Measurements from ENCODE around the gene MORN1. TPM values are rescaled to one million over a fixed set of nuclear protein-coding genes. Genes with fewer than 3 reads are reported as not detected.

The MORN1 gene
- total and polyA plus RNA-seq, 10 donors = 1.9 to 13.5 (median 6.9) TPM

GRCh38 chr1:2375923-2376260 lies 15.5 kb downstream of the MORN1 start:
- Histone ChIP-seq H3K36me3 (peaks cover 0 to 10% (median 0%) of the 10 kb centered on the region in 6 donors), H3K9me3 (no peaks in the 10 kb centered on the region), H3K27me3 (replicated peaks in 1 of 7) (no peaks in the 10 kb centered on the region), H3K27ac (no peak overlapping the region), H3K4me1 (peaks cover 0 to 14% (median under 1%) of the 10 kb centered on the region in 6 donors), H3K4me3 (no peak overlapping the region)
- DNase-seq = peak; percentile 43
- 80 to 92% (median 87%) methylated on average over 5 to 7 of the region's 7 CpGs for WGBS, 5 donors
- intact Hi-C loops (cut with DNase I; ENCODE audit: low total_unique reads) = no loop called here
- TF ChIP-seq POLR2A (IDR thresholded peaks at IDR 0.05) (no peak), CTCF (IDR thresholded peaks at IDR 0.05 in 8 of 11, conservative IDR thresholded peaks at IDR 0.05 in 3 of 11) (no peak), POLR2AphosphoS5 (IDR thresholded peaks at IDR 0.05) (no peak)

- intact Hi-C loops (cut with DNase I; ENCODE audit: low total_unique reads) = no loop called here
- TF ChIP-seq CTCF (IDR thresholded peaks at IDR 0.05 in 8 of 11, conservative IDR thresholded peaks at IDR 0.05 in 3 of 11) (no peak), POLR2AphosphoS5 (IDR thresholded peaks at IDR 0.05) (no peak), POLR2A (IDR thresholded peaks at IDR 0.05) (no peak)
- peaks cover 0 to 10% (median 0%) of the 10 kb centered on the region in 6 donors for H3K36me3 ChIP-seq
- peaks cover 0 to 9% (median 0%) of the 10 kb centered on the region in 6 donors for H3K4me1 ChIP-seq
- H3K27ac ChIP-seq = no peak overlapping the region
- peak; percentile 67 for DNase-seq
- H3K4me3 ChIP-seq = no peak overlapping the region
- H3K27me3 ChIP-seq (replicated peaks in 1 of 7) = no peaks in the 10 kb centered on the region
- 84 to 91% (median 87%) methylated on average over 13 to 23 of the region's 23 CpGs for WGBS, 5 donors
- no peaks in the 10 kb centered on the region for H3K9me3 ChIP-seq
Measured at GRCh38 chr1:2375246-2375922, 16.0 kb downstream of the MORN1 start.

- Histone ChIP-seq H3K27me3 (replicated peaks in 1 of 7) (no peaks in the 10 kb centered on the region), H3K9me3 (no peaks in the 10 kb centered on the region), H3K4me3 (no peak overlapping the region), H3K27ac (no peak overlapping the region), H3K4me1 (peaks cover 0 to 6% (median 0%) of the 10 kb centered on the region in 6 donors), H3K36me3 (peaks cover 0 to 10% (median 0%) of the 10 kb centered on the region in 6 donors)
- 75 to 80% (median 77%) methylated on average over 15 to 17 of the region's 17 CpGs for WGBS, 5 donors
- TF ChIP-seq CTCF (IDR thresholded peaks at IDR 0.05 in 8 of 11, conservative IDR thresholded peaks at IDR 0.05 in 3 of 11) (no peak), POLR2A (IDR thresholded peaks at IDR 0.05) (no peak), POLR2AphosphoS5 (IDR thresholded peaks at IDR 0.05) (no peak)
- peak; percentile 50 for DNase-seq
- intact Hi-C loops (cut with DNase I; ENCODE audit: low total_unique reads) = no loop called here
Measured at GRCh38 chr1:2374252-2375155, 16.9 kb downstream of the MORN1 start.
